A673 (cell line): Measurements from ENCODE around the gene MS4A13.

ENCODE experiments used
- EZH2 ChIP-seq: fragments of 200-600 bp; sonication (generic); IDR thresholded peaks from 2 replicates; pipeline ENCODE4 v1.6.1; 2017; ENCODE audit warnings: borderline replicate concordance, low read depth, mild to moderate bottlenecking, mixed read lengths, antibody characterized with exemption, low read length; ENCODE audit not compliant: poor library complexity, severe bottlenecking
- TF ChIP-seq, protein P1 (sequence below): fragments of 300-800, 200-600 bp; sonication (generic); conservative IDR thresholded peaks from 2 replicates; pipeline ENCODE4 v1.5.1; 2017; ENCODE audit warnings: low read depth, mild to moderate bottlenecking, antibody characterized with exemption, low read length, moderate library complexity, mixed read lengths

DNA sequence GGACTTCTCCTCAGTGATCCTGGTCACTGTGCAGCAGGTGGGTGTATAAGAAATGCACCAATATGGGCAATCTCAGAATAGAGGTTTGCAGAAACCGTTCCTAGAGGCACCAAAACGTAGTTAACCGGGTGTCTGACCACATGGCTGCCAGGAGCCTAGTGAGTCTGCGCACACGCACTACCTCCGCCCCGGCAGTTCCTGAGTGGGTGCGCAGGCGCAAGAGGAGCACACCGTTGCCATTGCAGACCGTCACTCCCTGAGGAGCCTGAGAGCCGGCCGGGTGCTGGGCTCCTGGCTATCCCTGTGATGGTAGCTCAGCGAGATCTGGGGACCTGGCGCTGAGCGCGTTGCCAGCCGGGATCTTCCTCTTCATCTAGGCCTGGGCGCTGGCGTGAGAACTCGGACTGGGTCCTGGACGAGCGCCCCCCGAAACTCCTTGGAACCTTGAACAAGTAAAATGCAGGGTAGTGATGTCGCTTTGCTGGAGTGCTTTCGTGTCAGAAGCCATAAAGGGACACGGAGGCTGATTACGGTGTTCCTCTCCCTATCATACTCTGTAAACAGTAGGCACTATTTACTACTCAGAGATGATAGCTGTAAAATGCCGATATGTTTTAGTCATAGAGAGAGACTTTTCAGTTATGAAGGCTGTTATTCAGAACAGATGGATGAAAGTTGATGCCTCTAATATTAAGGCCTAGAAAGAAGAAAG, at the start of gene MS4A13:
- no peak for TF ChIP-seq EZH2
- TF ChIP-seq, protein P1, sequence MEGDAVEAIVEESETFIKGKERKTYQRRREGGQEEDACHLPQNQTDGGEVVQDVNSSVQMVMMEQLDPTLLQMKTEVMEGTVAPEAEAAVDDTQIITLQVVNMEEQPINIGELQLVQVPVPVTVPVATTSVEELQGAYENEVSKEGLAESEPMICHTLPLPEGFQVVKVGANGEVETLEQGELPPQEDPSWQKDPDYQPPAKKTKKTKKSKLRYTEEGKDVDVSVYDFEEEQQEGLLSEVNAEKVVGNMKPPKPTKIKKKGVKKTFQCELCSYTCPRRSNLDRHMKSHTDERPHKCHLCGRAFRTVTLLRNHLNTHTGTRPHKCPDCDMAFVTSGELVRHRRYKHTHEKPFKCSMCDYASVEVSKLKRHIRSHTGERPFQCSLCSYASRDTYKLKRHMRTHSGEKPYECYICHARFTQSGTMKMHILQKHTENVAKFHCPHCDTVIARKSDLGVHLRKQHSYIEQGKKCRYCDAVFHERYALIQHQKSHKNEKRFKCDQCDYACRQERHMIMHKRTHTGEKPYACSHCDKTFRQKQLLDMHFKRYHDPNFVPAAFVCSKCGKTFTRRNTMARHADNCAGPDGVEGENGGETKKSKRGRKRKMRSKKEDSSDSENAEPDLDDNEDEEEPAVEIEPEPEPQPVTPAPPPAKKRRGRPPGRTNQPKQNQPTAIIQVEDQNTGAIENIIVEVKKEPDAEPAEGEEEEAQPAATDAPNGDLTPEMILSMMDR: no peak
